ENCODE measurements around the gene AVPR1B.

The AVPR1B gene

GRCh38 chr1:206098242-206098919 lies 18.8 kb downstream of the AVPR1B start:
- H3K36me3 ChIP-seq (ENCODE audit: control insufficient read depth, low read depth, low read length): no peaks in the 10 kb centered on the region
- H3K4me1 ChIP-seq (ENCODE audit: control insufficient read depth, low read depth, low read length): no peaks in the 10 kb centered on the region
- no peak overlapping the region for H3K9ac ChIP-seq (ENCODE audit: low read length)
- H3K9me3 ChIP-seq (ENCODE audit: control insufficient read depth, low read depth, low read length): no peaks in the 10 kb centered on the region
- H3K4me3 ChIP-seq (ENCODE audit: low read length): no peak overlapping the region
- H3K27ac ChIP-seq (ENCODE audit: low read length): no peak overlapping the region
- no peaks in the 10 kb centered on the region for H3K27me3 ChIP-seq (ENCODE audit: control insufficient read depth, insufficient read depth, low read length)

GRCh38 chr1:206097381-206097780 lies 19.8 kb downstream of the AVPR1B start:
- Histone ChIP-seq H3K27me3 (ENCODE audit: control insufficient read depth, insufficient read depth, low read length) (no peaks in the 10 kb centered on the region), H3K27ac (ENCODE audit: low read length) (no peak overlapping the region), H3K9me3 (ENCODE audit: control insufficient read depth, low read depth, low read length) (no peaks in the 10 kb centered on the region), H3K4me1 (ENCODE audit: control insufficient read depth, low read depth, low read length) (no peaks in the 10 kb centered on the region), H3K9ac (ENCODE audit: low read length) (no peak overlapping the region), H3K36me3 (ENCODE audit: control insufficient read depth, low read depth, low read length) (no peaks in the 10 kb centered on the region), H3K4me3 (ENCODE audit: low read length) (no peak overlapping the region)

GRCh38 chr1:206094024-206094423 lies 23.2 kb downstream of the AVPR1B start:
- Histone ChIP-seq H3K27me3 (ENCODE audit: control insufficient read depth, insufficient read depth, low read length) (no peaks in the 10 kb centered on the region), H3K4me1 (ENCODE audit: control insufficient read depth, low read depth, low read length) (no peaks in the 10 kb centered on the region), H3K4me3 (ENCODE audit: low read length) (no peak overlapping the region), H3K36me3 (ENCODE audit: control insufficient read depth, low read depth, low read length) (no peaks in the 10 kb centered on the region), H3K9me3 (ENCODE audit: control insufficient read depth, low read depth, low read length) (no peaks in the 10 kb centered on the region), H3K9ac (ENCODE audit: low read length) (no peak overlapping the region), H3K27ac (ENCODE audit: low read length) (no peak overlapping the region)

- no peaks in the 10 kb centered on the region for H3K9me3 ChIP-seq (ENCODE audit: control insufficient read depth, low read depth, low read length)
- no peak overlapping the region for H3K4me3 ChIP-seq (ENCODE audit: low read length)
- H3K9ac ChIP-seq (ENCODE audit: low read length): no peak overlapping the region
- H3K27me3 ChIP-seq (ENCODE audit: control insufficient read depth, insufficient read depth, low read length): no peaks in the 10 kb centered on the region
- H3K27ac ChIP-seq (ENCODE audit: low read length): no peak overlapping the region
- no peaks in the 10 kb centered on the region for H3K36me3 ChIP-seq (ENCODE audit: control insufficient read depth, low read depth, low read length)
- H3K4me1 ChIP-seq (ENCODE audit: control insufficient read depth, low read depth, low read length): no peaks in the 10 kb centered on the region
Measured at GRCh38 chr1:206089341-206089740, 27.8 kb downstream of the AVPR1B start.

- no peaks in the 10 kb centered on the region for H3K36me3 ChIP-seq (ENCODE audit: control insufficient read depth, low read depth, low read length)
- H3K27ac ChIP-seq (ENCODE audit: low read length): no peak overlapping the region
- no peak overlapping the region for H3K9ac ChIP-seq (ENCODE audit: low read length)
- no peak overlapping the region for H3K4me3 ChIP-seq (ENCODE audit: low read length)
- H3K9me3 ChIP-seq (ENCODE audit: control insufficient read depth, low read depth, low read length): no peaks in the 10 kb centered on the region
- H3K4me1 ChIP-seq (ENCODE audit: control insufficient read depth, low read depth, low read length): no peaks in the 10 kb centered on the region
- no peaks in the 10 kb centered on the region for H3K27me3 ChIP-seq (ENCODE audit: control insufficient read depth, insufficient read depth, low read length)
Measured at GRCh38 chr1:206087091-206087490, 30.1 kb downstream of the AVPR1B start.

- H3K27me3 ChIP-seq (ENCODE audit: control insufficient read depth, insufficient read depth, low read length): no peaks in the 10 kb centered on the region
- H3K9me3 ChIP-seq (ENCODE audit: control insufficient read depth, low read depth, low read length): no peaks in the 10 kb centered on the region
- H3K36me3 ChIP-seq (ENCODE audit: control insufficient read depth, low read depth, low read length): no peaks in the 10 kb centered on the region
- H3K27ac ChIP-seq (ENCODE audit: low read length): no peak overlapping the region
- H3K4me3 ChIP-seq (ENCODE audit: low read length): no peak overlapping the region
- H3K9ac ChIP-seq (ENCODE audit: low read length): no peak overlapping the region
- H3K4me1 ChIP-seq (ENCODE audit: control insufficient read depth, low read depth, low read length): no peaks in the 10 kb centered on the region
Measured at GRCh38 chr1:206083750-206084149, 33.4 kb downstream of the AVPR1B start.

- no peaks in the 10 kb centered on the region for H3K9me3 ChIP-seq (ENCODE audit: control insufficient read depth, low read depth, low read length)
- H3K4me3 ChIP-seq (ENCODE audit: low read length): no peak overlapping the region
- no peaks in the 10 kb centered on the region for H3K4me1 ChIP-seq (ENCODE audit: control insufficient read depth, low read depth, low read length)
- no peak overlapping the region for H3K9ac ChIP-seq (ENCODE audit: low read length)
- H3K27ac ChIP-seq (ENCODE audit: low read length): no peak overlapping the region
- no peaks in the 10 kb centered on the region for H3K27me3 ChIP-seq (ENCODE audit: control insufficient read depth, insufficient read depth, low read length)
- H3K36me3 ChIP-seq (ENCODE audit: control insufficient read depth, low read depth, low read length): no peaks in the 10 kb centered on the region
Measured at GRCh38 chr1:206082831-206083695, 34.1 kb downstream of the AVPR1B start.

- Histone ChIP-seq H3K27me3 (ENCODE audit: control insufficient read depth, insufficient read depth, low read length) (no peaks in the 10 kb centered on the region), H3K4me1 (ENCODE audit: control insufficient read depth, low read depth, low read length) (no peaks in the 10 kb centered on the region), H3K4me3 (ENCODE audit: low read length) (no peak overlapping the region), H3K27ac (ENCODE audit: low read length) (no peak overlapping the region), H3K36me3 (ENCODE audit: control insufficient read depth, low read depth, low read length) (no peaks in the 10 kb centered on the region), H3K9me3 (ENCODE audit: control insufficient read depth, low read depth, low read length) (no peaks in the 10 kb centered on the region), H3K9ac (ENCODE audit: low read length) (no peak overlapping the region)
Measured at GRCh38 chr1:206081856-206082255, 35.3 kb downstream of the AVPR1B start.

- no peaks in the 10 kb centered on the region for H3K9me3 ChIP-seq (ENCODE audit: control insufficient read depth, low read depth, low read length)
- H3K9ac ChIP-seq (ENCODE audit: low read length): no peak overlapping the region
- no peaks in the 10 kb centered on the region for H3K36me3 ChIP-seq (ENCODE audit: control insufficient read depth, low read depth, low read length)
- H3K4me3 ChIP-seq (ENCODE audit: low read length): no peak overlapping the region
- no peak overlapping the region for H3K27ac ChIP-seq (ENCODE audit: low read length)
- H3K27me3 ChIP-seq (ENCODE audit: control insufficient read depth, insufficient read depth, low read length): no peaks in the 10 kb centered on the region
- peaks cover 8% of the 10 kb centered on the region for H3K4me1 ChIP-seq (ENCODE audit: control insufficient read depth, low read depth, low read length)
Measured at GRCh38 chr1:206080026-206080820, 37.0 kb downstream of the AVPR1B start.

- no peak overlapping the region for H3K27ac ChIP-seq (ENCODE audit: low read length)
- H3K9me3 ChIP-seq (ENCODE audit: control insufficient read depth, low read depth, low read length): no peaks in the 10 kb centered on the region
- H3K4me1 ChIP-seq (ENCODE audit: control insufficient read depth, low read depth, low read length): peaks cover 8% of the 10 kb centered on the region
- no peaks in the 10 kb centered on the region for H3K36me3 ChIP-seq (ENCODE audit: control insufficient read depth, low read depth, low read length)
- no peaks in the 10 kb centered on the region for H3K27me3 ChIP-seq (ENCODE audit: control insufficient read depth, insufficient read depth, low read length)
- no peak overlapping the region for H3K4me3 ChIP-seq (ENCODE audit: low read length)
- no peak overlapping the region for H3K9ac ChIP-seq (ENCODE audit: low read length)
Measured at GRCh38 chr1:206079135-206079534, 38.1 kb downstream of the AVPR1B start.

All from iPS-18a (cell line).